Ascending aorta (tissue), 2 donors: ENCODE results near the gene ALKBH6. TPM values are rescaled to one million over a fixed set of nuclear protein-coding genes. Genes with fewer than 3 reads are reported as not detected.

Source experiments
- DNase-seq, 2 donors: peaks; one replicate each; pipeline ENCODE4 v3.0.0-alpha.2; 2019; ENCODE audit warnings: low spot score in 2 of 2
- H3K27ac ChIP-seq, 2 donors: fragments of 200-600 bp; sonication (generic); one replicate each; pipeline ENCODE4 v1.5.1; 2016 to 2017; ENCODE audit warnings: mild to moderate bottlenecking in 1 of 2
- H3K27me3 ChIP-seq: fragments of 200-600 bp; sonication (generic); one replicate; pipeline ENCODE4 v1.5.1; 2017
- H3K36me3 ChIP-seq, 2 donors: fragments of 200-600 bp; sonication (generic); one replicate each; pipeline ENCODE4 v1.5.1; 2016
- H3K4me1 ChIP-seq, 2 donors: fragments of 200-600 bp; sonication (generic); one replicate each; pipeline ENCODE4 v1.5.1; 2016 to 2017; ENCODE audit warnings: mild to moderate bottlenecking in 1 of 2
- H3K4me3 ChIP-seq, 2 donors: fragments of 200-600 bp; sonication (generic); one replicate each; pipeline ENCODE4 v1.5.1; 2016 to 2017; ENCODE audit warnings: mild to moderate bottlenecking in 1 of 2
- H3K9me3 ChIP-seq, 2 donors: fragments of 200-600 bp; sonication (generic); one replicate each; pipeline ENCODE4 v1.5.1; 2016
- intact Hi-C: fragments of 100-400 bp; cut with DNase I; formaldehyde crosslinking; loops from one replicate; pipeline ENCODE4 v1.15.1; 2023
- total RNA-seq: library from RNA; depleted of rRNA; stranded (reverse); fragments of >200 nt; gene quantifications from one replicate; pipeline ENCODE4 v1.1.0, GENCODE V29; 2016
- TF ChIP-seq, protein P1 (sequence below), 3 experiments: fragments of 200-600 bp in 2 of 3; fragments of 450-650 bp in 1 of 3; sonication (generic) in 2 of 3; IDR thresholded peaks; one replicate each; pipeline ENCODE4 v1.5.1; 2016 to 2019; ENCODE audit warnings: antibody characterized with exemption in 3 of 3, mild to moderate bottlenecking in 1 of 3, moderate library complexity in 1 of 3

ALKBH6 gene
- total RNA-seq, 1 donor from 2014 or later: 35.3 TPM

DNA sequence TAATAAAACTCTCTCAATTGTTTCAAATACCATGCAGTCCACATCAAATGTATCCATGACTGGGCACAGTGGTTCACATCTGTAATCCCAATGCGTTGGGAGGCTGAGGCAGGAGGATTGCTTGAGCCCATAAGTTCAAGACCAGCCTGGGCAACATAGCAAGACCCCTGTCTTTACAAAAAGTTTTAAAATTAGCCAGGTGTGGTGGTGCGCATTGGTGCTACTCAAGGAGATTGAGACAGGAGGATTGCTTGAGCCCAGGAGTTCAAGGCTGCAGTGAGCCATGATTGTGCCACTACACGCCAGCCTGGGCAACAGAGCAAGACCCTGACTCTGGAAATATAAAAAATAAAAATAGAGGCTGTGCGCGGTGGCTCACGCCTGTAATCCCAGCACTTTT, 13.7 kb upstream of the ALKBH6 start:
- intact Hi-C loops: no loop called here
- no peaks in the 10 kb centered on the region for H3K9me3 ChIP-seq
- no peak for DNase-seq
- no peaks in the 10 kb centered on the region for H3K4me1 ChIP-seq
- H3K4me3 ChIP-seq: no peak overlapping the region
- peaks cover 36 to 51% of the 10 kb centered on the region in 2 donors for H3K36me3 ChIP-seq
- TF ChIP-seq, protein P1, sequence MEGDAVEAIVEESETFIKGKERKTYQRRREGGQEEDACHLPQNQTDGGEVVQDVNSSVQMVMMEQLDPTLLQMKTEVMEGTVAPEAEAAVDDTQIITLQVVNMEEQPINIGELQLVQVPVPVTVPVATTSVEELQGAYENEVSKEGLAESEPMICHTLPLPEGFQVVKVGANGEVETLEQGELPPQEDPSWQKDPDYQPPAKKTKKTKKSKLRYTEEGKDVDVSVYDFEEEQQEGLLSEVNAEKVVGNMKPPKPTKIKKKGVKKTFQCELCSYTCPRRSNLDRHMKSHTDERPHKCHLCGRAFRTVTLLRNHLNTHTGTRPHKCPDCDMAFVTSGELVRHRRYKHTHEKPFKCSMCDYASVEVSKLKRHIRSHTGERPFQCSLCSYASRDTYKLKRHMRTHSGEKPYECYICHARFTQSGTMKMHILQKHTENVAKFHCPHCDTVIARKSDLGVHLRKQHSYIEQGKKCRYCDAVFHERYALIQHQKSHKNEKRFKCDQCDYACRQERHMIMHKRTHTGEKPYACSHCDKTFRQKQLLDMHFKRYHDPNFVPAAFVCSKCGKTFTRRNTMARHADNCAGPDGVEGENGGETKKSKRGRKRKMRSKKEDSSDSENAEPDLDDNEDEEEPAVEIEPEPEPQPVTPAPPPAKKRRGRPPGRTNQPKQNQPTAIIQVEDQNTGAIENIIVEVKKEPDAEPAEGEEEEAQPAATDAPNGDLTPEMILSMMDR (IDR thresholded peaks at IDR 0.05): no peak
- no peaks in the 10 kb centered on the region for H3K27me3 ChIP-seq
- H3K27ac ChIP-seq: no peak overlapping the region

- H3K4me1 ChIP-seq: no peaks in the 10 kb centered on the region
- H3K9me3 ChIP-seq: no peaks in the 10 kb centered on the region
- no peak overlapping the region for H3K27ac ChIP-seq
- no peak overlapping the region for H3K4me3 ChIP-seq
- H3K27me3 ChIP-seq: no peaks in the 10 kb centered on the region
- no peak for DNase-seq
- intact Hi-C loops: no loop called here
- peaks cover 40 to 60% of the 10 kb centered on the region in 2 donors for H3K36me3 ChIP-seq
- TF ChIP-seq, protein P1 (IDR thresholded peaks at IDR 0.05): no peak
These were observed 12.3 kb upstream of the ALKBH6 start for GRCh38 chr19:36026091-36026876.

DNA sequence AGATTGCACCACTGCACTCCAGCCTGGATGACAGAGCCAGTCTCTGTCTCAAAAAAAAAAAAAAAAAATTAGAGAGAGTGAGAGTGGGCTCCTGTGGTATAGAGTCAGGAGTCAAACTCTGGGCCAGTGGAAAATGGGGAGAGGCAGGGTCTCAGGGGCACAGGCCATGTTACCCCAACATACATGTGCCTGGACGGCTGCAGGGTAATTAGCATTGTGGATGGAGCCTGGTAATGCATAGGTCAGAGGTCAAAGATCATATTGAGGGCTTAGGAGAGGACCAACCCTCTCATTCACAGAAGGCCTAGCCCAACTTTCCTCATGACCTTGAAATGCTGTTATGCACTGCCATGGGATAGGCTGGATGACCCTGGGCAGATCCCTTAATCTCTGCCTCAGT, 11.5 kb upstream of the ALKBH6 start:
- H3K36me3 ChIP-seq: peaks cover 41 to 66% of the 10 kb centered on the region in 2 donors
- H3K27me3 ChIP-seq: no peaks in the 10 kb centered on the region
- H3K9me3 ChIP-seq: no peaks in the 10 kb centered on the region
- no peaks in the 10 kb centered on the region for H3K4me1 ChIP-seq
- TF ChIP-seq, protein P1 (IDR thresholded peaks at IDR 0.05): no peak
- intact Hi-C loops: no loop called here
- no peak for DNase-seq
- no peak overlapping the region for H3K27ac ChIP-seq
- H3K4me3 ChIP-seq: no peak overlapping the region

- Histone ChIP-seq H3K27ac (no peak overlapping the region), H3K9me3 (no peaks in the 10 kb centered on the region), H3K36me3 (peaks cover 50 to 80% of the 10 kb centered on the region in 2 donors), H3K4me1 (no peaks in the 10 kb centered on the region), H3K4me3 (no peak overlapping the region), H3K27me3 (no peaks in the 10 kb centered on the region)
- intact Hi-C loops: no loop called here
- no peak for DNase-seq
- TF ChIP-seq, protein P1 (IDR thresholded peaks at IDR 0.05): no peak
These were observed 9.4 kb upstream of the ALKBH6 start for GRCh38 chr19:36023432-36023831.

DNA sequence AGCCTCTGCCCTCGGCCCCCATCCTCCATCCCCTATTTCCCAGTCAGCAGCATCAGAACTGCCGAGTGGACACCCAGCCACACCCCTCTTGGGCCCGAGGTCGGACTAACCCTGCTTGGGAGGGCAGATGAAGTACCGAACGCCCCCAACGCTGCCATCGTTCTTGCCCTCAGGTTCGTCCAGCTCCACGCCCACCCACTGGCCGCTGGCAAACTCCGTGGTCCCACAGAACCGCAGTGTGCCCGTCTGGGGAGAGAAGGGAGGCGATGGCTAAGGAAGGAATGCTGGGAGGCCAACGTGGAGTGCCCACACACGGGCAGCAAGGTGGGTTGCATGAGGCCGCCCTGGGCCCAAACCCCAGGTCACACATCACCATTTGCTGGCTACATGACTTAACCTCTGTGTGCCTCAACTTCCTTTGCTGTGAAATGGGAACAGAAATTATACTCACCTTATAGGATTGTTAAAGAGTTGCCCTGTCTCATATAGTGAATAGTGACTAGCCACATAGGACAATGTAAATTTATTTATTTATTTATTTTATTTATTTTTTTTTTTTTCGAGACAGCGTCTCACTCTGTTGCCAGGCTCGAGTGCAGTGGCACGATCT, 5.2 kb upstream of the ALKBH6 start:
- Histone ChIP-seq H3K4me1 (peaks cover 0 to 5% of the 10 kb centered on the region in 2 donors), H3K36me3 (peaks cover 32 to 63% of the 10 kb centered on the region in 2 donors), H3K9me3 (no peaks in the 10 kb centered on the region), H3K27ac (no peak overlapping the region), H3K27me3 (no peaks in the 10 kb centered on the region), H3K4me3 (no peak overlapping the region)
- intact Hi-C loops: loop anchor here (10.0 kb wide), 1 partner anchor 374 kb away; the partner anchor contains the start of genes COX6B1 and ETV2
- DNase-seq: no peak
- TF ChIP-seq, protein P1 (IDR thresholded peaks at IDR 0.05): no peak
